ENCODE measurements around the gene CCNI2.

Gene CCNI2

GRCh38 chr5:132766020-132766805 lies 19.0 kb downstream of the CCNI2 start:
- H3K27me3 ChIP-seq (ENCODE audit: insufficient read depth, insufficient read length) = no peaks in the 10 kb centered on the region
- H3K4me3 ChIP-seq (ENCODE audit: insufficient read length, low read depth) = no peak overlapping the region
- no peaks in the 10 kb centered on the region for H3K9me3 ChIP-seq (ENCODE audit: insufficient read depth, low read length)
- peaks cover 44% of the 10 kb centered on the region for H3K36me3 ChIP-seq (ENCODE audit: insufficient read depth, insufficient read length, low read length)
- no peak overlapping the region for H3K9ac ChIP-seq (ENCODE audit: insufficient read length, low read depth)
- peaks cover 4% of the 10 kb centered on the region for H3K4me1 ChIP-seq (ENCODE audit: insufficient read depth, insufficient read length)
- TF ChIP-seq ZNF274 (IDR thresholded peaks at IDR 0.05; ENCODE audit: low read depth, low read length) (no peak), SUZ12 (IDR thresholded peaks at IDR 0.05; ENCODE audit: extremely low read depth, insufficient read depth, insufficient read length) (no peak), YY1 (IDR thresholded peaks at IDR 0.05; ENCODE audit: insufficient read depth, insufficient read length) (no peak)
- no peak for DNase-seq (ENCODE audit: low read depth, low spot score)

DNA sequence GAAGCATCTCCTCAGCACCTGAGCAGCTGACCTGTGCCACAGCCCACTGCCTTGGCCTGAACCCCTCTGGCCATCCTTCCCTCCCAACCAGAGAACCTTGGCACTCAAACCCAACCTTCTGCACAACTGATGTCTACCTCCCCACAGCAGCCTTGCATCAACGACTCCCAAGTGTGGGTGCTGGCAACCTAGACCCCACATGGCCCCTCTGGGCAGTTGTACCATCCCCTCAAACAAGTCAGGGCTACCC lies 19.5 kb downstream of the CCNI2 start:
- Histone ChIP-seq H3K27me3 (ENCODE audit: insufficient read depth, insufficient read length) (no peaks in the 10 kb centered on the region), H3K36me3 (ENCODE audit: insufficient read depth, insufficient read length, low read length) (peaks cover 38% of the 10 kb centered on the region), H3K9ac (ENCODE audit: insufficient read length, low read depth) (no peak overlapping the region), H3K4me3 (ENCODE audit: insufficient read length, low read depth) (no peak overlapping the region), H3K4me1 (ENCODE audit: insufficient read depth, insufficient read length) (peaks cover 5% of the 10 kb centered on the region), H3K9me3 (ENCODE audit: insufficient read depth, low read length) (no peaks in the 10 kb centered on the region)
- TF ChIP-seq YY1 (IDR thresholded peaks at IDR 0.05; ENCODE audit: insufficient read depth, insufficient read length) (no peak), SUZ12 (IDR thresholded peaks at IDR 0.05; ENCODE audit: extremely low read depth, insufficient read depth, insufficient read length) (no peak), ZNF274 (IDR thresholded peaks at IDR 0.05; ENCODE audit: low read depth, low read length) (no peak)
- no peak for DNase-seq (ENCODE audit: low read depth, low spot score)

DNA sequence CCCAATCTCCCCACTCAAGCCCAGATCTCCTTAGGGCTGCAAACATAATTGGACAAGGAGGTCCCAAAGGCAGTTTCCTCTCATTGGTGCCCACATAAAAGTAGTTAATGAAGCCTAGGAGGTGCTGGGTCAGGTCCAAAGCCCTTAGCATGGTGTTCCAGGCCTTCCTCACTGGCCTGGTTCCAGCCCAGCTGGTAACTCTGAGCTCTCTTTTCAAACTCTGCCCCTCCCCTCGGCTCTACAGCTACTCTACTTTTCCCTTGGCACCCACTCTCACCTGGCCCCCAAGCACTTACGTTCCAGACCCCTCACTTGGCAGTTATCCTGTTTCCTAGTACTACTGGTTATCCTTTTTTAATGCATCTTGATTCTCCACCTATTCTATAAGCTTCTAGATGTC lies 19.9 kb downstream of the CCNI2 start:
- Histone ChIP-seq H3K9me3 (ENCODE audit: insufficient read depth, low read length) (no peaks in the 10 kb centered on the region), H3K4me1 (ENCODE audit: insufficient read depth, insufficient read length) (peaks cover 5% of the 10 kb centered on the region), H3K36me3 (ENCODE audit: insufficient read depth, insufficient read length, low read length) (peaks cover 35% of the 10 kb centered on the region), H3K9ac (ENCODE audit: insufficient read length, low read depth) (no peak overlapping the region), H3K27me3 (ENCODE audit: insufficient read depth, insufficient read length) (no peaks in the 10 kb centered on the region), H3K4me3 (ENCODE audit: insufficient read length, low read depth) (no peak overlapping the region)
- no peak for DNase-seq (ENCODE audit: low read depth, low spot score)
- no peak for TF ChIP-seq YY1 (IDR thresholded peaks at IDR 0.05; ENCODE audit: insufficient read depth, insufficient read length)
- no peak for TF ChIP-seq SUZ12 (IDR thresholded peaks at IDR 0.05; ENCODE audit: extremely low read depth, insufficient read depth, insufficient read length)
- no peak for TF ChIP-seq ZNF274 (IDR thresholded peaks at IDR 0.05; ENCODE audit: low read depth, low read length)

DNA sequence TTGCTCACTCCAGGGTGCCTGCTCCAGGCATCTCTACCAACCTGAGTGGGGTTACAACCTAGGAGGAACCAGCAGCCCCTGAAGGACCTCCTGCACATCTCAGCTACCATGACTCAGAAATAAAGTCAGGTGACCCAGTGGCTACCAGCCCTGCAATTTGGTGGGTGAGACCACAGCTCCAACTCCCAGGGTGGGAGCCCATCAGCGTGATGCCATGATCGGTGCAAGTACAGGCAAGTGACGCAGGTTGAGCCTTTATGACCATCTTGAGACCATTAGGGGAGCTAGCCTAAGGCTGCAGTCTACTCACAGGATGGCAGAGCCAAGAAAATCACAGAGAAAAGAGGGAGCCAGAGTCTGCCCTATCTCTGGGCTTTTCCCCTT lies 21.3 kb downstream of the CCNI2 start:
- Histone ChIP-seq H3K4me3 (ENCODE audit: insufficient read length, low read depth) (no peak overlapping the region), H3K9ac (ENCODE audit: insufficient read length, low read depth) (no peak overlapping the region), H3K9me3 (ENCODE audit: insufficient read depth, low read length) (no peaks in the 10 kb centered on the region), H3K36me3 (ENCODE audit: insufficient read depth, insufficient read length, low read length) (peaks cover 22% of the 10 kb centered on the region), H3K4me1 (ENCODE audit: insufficient read depth, insufficient read length) (peaks cover 11% of the 10 kb centered on the region), H3K27me3 (ENCODE audit: insufficient read depth, insufficient read length) (no peaks in the 10 kb centered on the region)
- DNase-seq (ENCODE audit: low read depth, low spot score) = no peak
- no peak for TF ChIP-seq ZNF274 (IDR thresholded peaks at IDR 0.05; ENCODE audit: low read depth, low read length)
- TF ChIP-seq SUZ12 (IDR thresholded peaks at IDR 0.05; ENCODE audit: extremely low read depth, insufficient read depth, insufficient read length) = no peak

- DNase-seq (ENCODE audit: low read depth, low spot score) = no peak
- Histone ChIP-seq H3K4me3 (ENCODE audit: insufficient read length, low read depth) (no peak overlapping the region), H3K9me3 (ENCODE audit: insufficient read depth, low read length) (no peaks in the 10 kb centered on the region), H3K9ac (ENCODE audit: insufficient read length, low read depth) (no peak overlapping the region), H3K27me3 (ENCODE audit: insufficient read depth, insufficient read length) (no peaks in the 10 kb centered on the region), H3K36me3 (ENCODE audit: insufficient read depth, insufficient read length, low read length) (peaks cover 8% of the 10 kb centered on the region), H3K4me1 (ENCODE audit: insufficient read depth, insufficient read length) (peaks cover 11% of the 10 kb centered on the region)
- TF ChIP-seq SUZ12 (IDR thresholded peaks at IDR 0.05; ENCODE audit: extremely low read depth, insufficient read depth, insufficient read length) (no peak), YY1 (IDR thresholded peaks at IDR 0.05; ENCODE audit: insufficient read depth, insufficient read length) (no peak), ZNF274 (IDR thresholded peaks at IDR 0.05; ENCODE audit: low read depth, low read length) (no peak)
Measured at GRCh38 chr5:132770476-132771159, 23.4 kb downstream of the CCNI2 start.

DNA sequence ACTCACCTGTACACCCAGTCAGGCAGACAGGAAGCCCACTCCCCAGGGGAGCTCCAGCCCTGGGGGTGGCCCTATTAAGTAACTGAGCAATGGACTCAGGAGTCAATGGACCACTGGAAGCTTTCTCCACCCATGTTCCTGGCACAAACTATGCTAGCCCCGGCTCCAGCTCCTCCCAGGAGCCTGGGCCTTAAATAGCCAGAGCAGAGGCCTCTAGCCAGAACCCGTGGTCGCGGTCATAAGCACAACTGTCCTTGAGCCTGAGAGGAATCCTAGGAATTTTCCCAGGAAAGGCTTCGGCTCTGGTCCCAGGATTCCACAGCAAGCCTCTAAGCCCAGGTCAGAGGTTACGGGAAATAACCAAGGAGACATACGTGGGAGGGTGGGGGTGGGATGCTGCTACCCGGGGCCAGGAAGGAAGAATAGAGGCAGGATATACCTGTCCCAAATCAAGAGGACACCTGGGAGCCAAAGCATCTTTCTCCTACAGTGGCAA lies 24.3 kb downstream of the CCNI2 start:
- H3K27me3 ChIP-seq (ENCODE audit: insufficient read depth, insufficient read length) = peaks cover 7% of the 10 kb centered on the region
- no peak overlapping the region for H3K4me3 ChIP-seq (ENCODE audit: insufficient read length, low read depth)
- no peak overlapping the region for H3K9ac ChIP-seq (ENCODE audit: insufficient read length, low read depth)
- no peak for TF ChIP-seq SUZ12 (IDR thresholded peaks at IDR 0.05; ENCODE audit: extremely low read depth, insufficient read depth, insufficient read length)
- TF ChIP-seq ZNF274 (IDR thresholded peaks at IDR 0.05; ENCODE audit: low read depth, low read length) = no peak
- TF ChIP-seq YY1 (IDR thresholded peaks at IDR 0.05; ENCODE audit: insufficient read depth, insufficient read length) = no peak
- no peaks in the 10 kb centered on the region for H3K9me3 ChIP-seq (ENCODE audit: insufficient read depth, low read length)
- H3K4me1 ChIP-seq (ENCODE audit: insufficient read depth, insufficient read length) = peaks cover 11% of the 10 kb centered on the region
- DNase-seq (ENCODE audit: low read depth, low spot score) = peak; percentile 65
- H3K36me3 ChIP-seq (ENCODE audit: insufficient read depth, insufficient read length, low read length) = peaks cover 7% of the 10 kb centered on the region

- H3K4me1 ChIP-seq (ENCODE audit: insufficient read depth, insufficient read length) = peaks cover 11% of the 10 kb centered on the region
- DNase-seq (ENCODE audit: low read depth, low spot score) = no peak
- H3K4me3 ChIP-seq (ENCODE audit: insufficient read length, low read depth) = no peak overlapping the region
- H3K27me3 ChIP-seq (ENCODE audit: insufficient read depth, insufficient read length) = peaks cover 11% of the 10 kb centered on the region
- peaks cover 5% of the 10 kb centered on the region for H3K36me3 ChIP-seq (ENCODE audit: insufficient read depth, insufficient read length, low read length)
- no peaks in the 10 kb centered on the region for H3K9me3 ChIP-seq (ENCODE audit: insufficient read depth, low read length)
- H3K9ac ChIP-seq (ENCODE audit: insufficient read length, low read depth) = no peak overlapping the region
- TF ChIP-seq SUZ12 (IDR thresholded peaks at IDR 0.05; ENCODE audit: extremely low read depth, insufficient read depth, insufficient read length) = no peak
- no peak for TF ChIP-seq YY1 (IDR thresholded peaks at IDR 0.05; ENCODE audit: insufficient read depth, insufficient read length)
- no peak for TF ChIP-seq ZNF274 (IDR thresholded peaks at IDR 0.05; ENCODE audit: low read depth, low read length)
Measured at GRCh38 chr5:132772291-132773070, 25.3 kb downstream of the CCNI2 start.
